Measurements from ENCODE around the gene EGFL7. TPM values are rescaled to one million over a fixed set of nuclear protein-coding genes. Genes with fewer than 3 reads are reported as not detected.

EGFL7 gene
- total and polyA plus RNA-seq, 2 of the 13 experiments (the other 11 are each of a cell fraction or from before 2014, with no cell fraction given): 0.20 to 5.1 TPM

DNA sequence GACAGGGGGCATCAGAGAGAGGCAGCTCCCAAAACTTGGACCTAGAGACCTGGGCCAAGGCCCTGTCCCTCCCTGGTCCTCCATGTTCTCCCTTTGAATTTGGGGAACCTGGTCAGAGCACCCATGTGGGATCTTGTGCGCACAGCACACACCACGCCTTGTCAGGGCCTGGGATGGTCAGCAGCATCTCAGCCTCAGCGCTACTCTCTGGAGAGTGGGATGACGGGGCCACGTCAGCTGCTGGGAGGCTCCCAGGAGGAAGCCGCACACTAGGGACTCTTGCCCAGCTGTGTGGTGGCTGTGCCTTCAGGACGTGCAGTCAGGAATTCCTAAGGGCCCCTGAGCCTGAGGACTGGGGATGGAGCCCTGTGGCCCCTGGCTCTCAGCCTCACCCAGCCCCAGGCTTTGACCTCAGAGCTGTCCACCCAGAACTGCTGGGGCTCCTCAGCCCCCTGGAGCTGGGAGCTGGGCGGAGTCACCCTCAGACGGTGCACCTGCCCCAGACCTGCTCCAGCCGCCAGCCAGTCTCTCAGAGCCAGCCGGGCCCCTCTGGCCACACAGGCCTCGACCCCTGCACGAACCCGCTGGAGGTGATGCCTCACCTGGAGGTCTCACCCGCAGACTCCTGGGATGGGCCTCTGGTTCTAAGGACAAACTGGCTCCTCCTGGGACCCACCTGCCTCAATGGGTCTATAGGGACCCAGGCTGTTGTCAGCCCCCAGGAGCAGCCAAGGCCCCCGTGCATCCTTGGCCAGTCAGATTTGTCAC, 38.3 kb upstream of the EGFL7 start:
- Histone ChIP-seq H3K79me2 (ENCODE audit: insufficient read depth, low read length) (no peaks in the 10 kb centered on the region), H4K20me1 (ENCODE audit: insufficient read depth, low read length) (peaks cover 30% of the 10 kb centered on the region; the same call in 1 of the 2 replicates), H3K27me3 (ENCODE audit: control insufficient read depth in 1 of 2, insufficient read depth in 2 of 2, low read length in 2 of 2) (peaks cover 39 to 90% of the 10 kb centered on the region in 2 experiments), H3K4me2 (ENCODE audit: low read depth, low read length) (no peak overlapping the region), H3K9me3 (ENCODE audit: low read length) (no peaks in the 10 kb centered on the region), H3K4me3 (replicated peaks in 1 of 3; ENCODE audit: insufficient read depth in 1 of 3, low read depth in 2 of 3, low read length in 3 of 3) (no peak overlapping the region), H3K9ac (ENCODE audit: insufficient read depth, low read depth, low read length) (no peak overlapping the region), H3K36me3 (replicated peaks in 1 of 2; ENCODE audit: control insufficient read depth in 1 of 2, insufficient read depth in 2 of 2, low read length in 2 of 2) (no peaks in the 10 kb centered on the region), H3K27ac (ENCODE audit: extremely low read length, insufficient read depth, low read length) (no peak overlapping the region), H3K4me1 (ENCODE audit: insufficient read depth, low read length) (peaks cover 64% of the 10 kb centered on the region), H2AFZ (ENCODE audit: low read length) (no peak overlapping the region)
- DNase-seq (ENCODE audit: low spot score) (no peak), FAIRE-seq (no peak), ATAC-seq (no peak)
- 31% methylated on average over 14 of the region's 16 CpGs for WGBS (ENCODE audit: low lambda C conversion rate)
- TF ChIP-seq ARNT (IDR thresholded peaks at IDR 0.05) (no peak), BHLHE40 (IDR thresholded peaks at IDR 0.05; ENCODE audit: low read length) (no peak), ZNF816 (CRISPR knock-in tag; IDR thresholded peaks at IDR 0.05; ENCODE audit: borderline replicate concordance) (no peak), THAP11 (CRISPR knock-in tag; IDR thresholded peaks at IDR 0.05) (no peak), TRIM24 (CRISPR knock-in tag; IDR thresholded peaks at IDR 0.05) (no peak)
- TF ChIP-seq, protein P1, sequence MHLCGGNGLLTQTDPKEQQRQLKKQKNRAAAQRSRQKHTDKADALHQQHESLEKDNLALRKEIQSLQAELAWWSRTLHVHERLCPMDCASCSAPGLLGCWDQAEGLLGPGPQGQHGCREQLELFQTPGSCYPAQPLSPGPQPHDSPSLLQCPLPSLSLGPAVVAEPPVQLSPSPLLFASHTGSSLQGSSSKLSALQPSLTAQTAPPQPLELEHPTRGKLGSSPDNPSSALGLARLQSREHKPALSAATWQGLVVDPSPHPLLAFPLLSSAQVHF (CRISPR knock-in tag; IDR thresholded peaks at IDR 0.05): no peak
- TF ChIP-seq, protein P2, sequence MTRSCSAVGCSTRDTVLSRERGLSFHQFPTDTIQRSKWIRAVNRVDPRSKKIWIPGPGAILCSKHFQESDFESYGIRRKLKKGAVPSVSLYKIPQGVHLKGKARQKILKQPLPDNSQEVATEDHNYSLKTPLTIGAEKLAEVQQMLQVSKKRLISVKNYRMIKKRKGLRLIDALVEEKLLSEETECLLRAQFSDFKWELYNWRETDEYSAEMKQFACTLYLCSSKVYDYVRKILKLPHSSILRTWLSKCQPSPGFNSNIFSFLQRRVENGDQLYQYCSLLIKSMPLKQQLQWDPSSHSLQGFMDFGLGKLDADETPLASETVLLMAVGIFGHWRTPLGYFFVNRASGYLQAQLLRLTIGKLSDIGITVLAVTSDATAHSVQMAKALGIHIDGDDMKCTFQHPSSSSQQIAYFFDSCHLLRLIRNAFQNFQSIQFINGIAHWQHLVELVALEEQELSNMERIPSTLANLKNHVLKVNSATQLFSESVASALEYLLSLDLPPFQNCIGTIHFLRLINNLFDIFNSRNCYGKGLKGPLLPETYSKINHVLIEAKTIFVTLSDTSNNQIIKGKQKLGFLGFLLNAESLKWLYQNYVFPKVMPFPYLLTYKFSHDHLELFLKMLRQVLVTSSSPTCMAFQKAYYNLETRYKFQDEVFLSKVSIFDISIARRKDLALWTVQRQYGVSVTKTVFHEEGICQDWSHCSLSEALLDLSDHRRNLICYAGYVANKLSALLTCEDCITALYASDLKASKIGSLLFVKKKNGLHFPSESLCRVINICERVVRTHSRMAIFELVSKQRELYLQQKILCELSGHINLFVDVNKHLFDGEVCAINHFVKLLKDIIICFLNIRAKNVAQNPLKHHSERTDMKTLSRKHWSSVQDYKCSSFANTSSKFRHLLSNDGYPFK (CRISPR knock-in tag; IDR thresholded peaks at IDR 0.05; ENCODE audit: borderline replicate concordance): 0 out of 2 replicates have a peak, but pooled peaks have one; percentile 7
- ChIA-PET CTCF (ENCODE audit: low intra/inter-chr PET ratio, low total read pairs) (no interaction called here), POLR2A (interaction anchor here (1.0 to 2.6 kb wide), 2 partner anchors 135 to 140 kb away, joined by 3 to 25 read pairs; no protein-coding TSS in a partner anchor)
- BruUV-seq (replicated peaks): no TSS peak
- in situ Hi-C loops (cut with HindIII; ENCODE audit: extremely low pct_ligation_motif_present, low pct_unique_long_range_greater_than_20kb) (no loop called here), intact Hi-C loops (cut with micrococcal nuclease; ENCODE audit: unreplicated experiment) (no loop called here)

All from HepG2 (cell line).